Pulmonary artery endothelial cell (primary cell): ENCODE measurements around the gene ABCD1. TPM values are rescaled to one million over a fixed set of nuclear protein-coding genes. Genes with fewer than 3 reads are reported as not detected.

Experiments used
- DNase-seq: peaks from one replicate; pipeline ENCODE4 v3.0.0-alpha.2; 2011; ENCODE audit warnings: low read depth, low spot score
- total RNA-seq: library from RNA; depleted of rRNA; stranded (reverse); fragments of >200 nt; gene quantifications from 2 replicates; pipeline ENCODE4 v1.2.3, GENCODE V29; 2014

Gene ABCD1
- total RNA-seq, 1 donor from 2014 or later = 9.6 TPM

DNA sequence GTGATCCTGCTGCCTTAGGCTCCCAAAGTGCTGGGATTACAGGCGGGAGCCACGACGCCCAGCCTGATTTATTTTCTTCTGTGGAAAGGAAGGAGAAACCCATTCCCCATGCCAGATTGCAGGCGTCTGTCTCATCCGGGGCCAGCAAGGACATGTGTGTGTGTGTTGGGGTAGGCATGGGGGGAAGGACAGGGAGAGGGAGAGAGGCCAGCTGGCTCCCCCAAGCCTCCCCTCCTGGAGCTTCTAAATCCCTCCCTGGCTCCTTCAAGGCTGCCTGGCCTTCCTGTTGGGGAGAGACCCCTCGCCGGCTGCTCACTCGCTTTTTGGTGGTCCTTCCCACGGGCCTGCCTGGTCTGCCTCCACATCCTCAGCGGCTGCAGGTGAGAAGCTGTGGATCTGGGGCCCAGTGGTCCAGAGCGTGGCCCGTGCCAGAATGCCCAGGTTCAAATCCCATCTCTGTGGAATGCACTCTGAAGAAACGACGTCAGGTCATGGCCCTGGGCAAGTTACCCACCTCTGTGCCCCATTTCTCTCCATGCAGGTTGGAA, 38.0 kb downstream of the ABCD1 start:
- no peak for DNase-seq

DNA sequence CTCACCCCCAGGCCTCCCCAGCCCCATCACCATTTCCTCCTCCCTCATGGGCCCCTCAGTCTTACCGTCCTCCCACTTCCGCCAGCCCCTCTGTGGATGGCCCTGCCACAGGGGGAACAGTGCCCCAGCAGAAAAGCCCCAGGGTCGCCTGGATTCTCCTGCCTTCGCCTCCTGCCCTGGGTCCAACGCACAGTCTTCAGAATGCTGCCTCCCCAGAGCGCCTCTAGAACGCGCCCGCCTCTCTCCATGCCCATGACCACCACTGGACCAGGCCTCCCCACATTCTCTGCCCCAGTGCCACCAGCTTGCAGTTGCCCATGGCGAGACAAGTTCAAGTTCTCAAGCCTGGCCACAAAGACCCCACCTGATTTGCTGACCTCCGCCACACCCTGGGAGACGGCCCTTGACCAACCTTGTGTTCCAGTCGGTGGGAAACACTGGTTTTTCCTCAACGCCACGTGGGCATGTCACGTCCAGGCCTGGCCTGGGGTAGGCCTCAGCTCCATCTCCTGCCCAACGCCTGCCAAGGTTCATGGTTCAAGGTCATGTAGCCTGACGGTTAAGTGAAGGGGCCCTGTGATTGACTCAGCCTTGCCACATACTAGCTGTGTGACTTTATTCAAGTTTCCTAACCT, 38.8 kb downstream of the ABCD1 start:
- no peak for DNase-seq

DNA sequence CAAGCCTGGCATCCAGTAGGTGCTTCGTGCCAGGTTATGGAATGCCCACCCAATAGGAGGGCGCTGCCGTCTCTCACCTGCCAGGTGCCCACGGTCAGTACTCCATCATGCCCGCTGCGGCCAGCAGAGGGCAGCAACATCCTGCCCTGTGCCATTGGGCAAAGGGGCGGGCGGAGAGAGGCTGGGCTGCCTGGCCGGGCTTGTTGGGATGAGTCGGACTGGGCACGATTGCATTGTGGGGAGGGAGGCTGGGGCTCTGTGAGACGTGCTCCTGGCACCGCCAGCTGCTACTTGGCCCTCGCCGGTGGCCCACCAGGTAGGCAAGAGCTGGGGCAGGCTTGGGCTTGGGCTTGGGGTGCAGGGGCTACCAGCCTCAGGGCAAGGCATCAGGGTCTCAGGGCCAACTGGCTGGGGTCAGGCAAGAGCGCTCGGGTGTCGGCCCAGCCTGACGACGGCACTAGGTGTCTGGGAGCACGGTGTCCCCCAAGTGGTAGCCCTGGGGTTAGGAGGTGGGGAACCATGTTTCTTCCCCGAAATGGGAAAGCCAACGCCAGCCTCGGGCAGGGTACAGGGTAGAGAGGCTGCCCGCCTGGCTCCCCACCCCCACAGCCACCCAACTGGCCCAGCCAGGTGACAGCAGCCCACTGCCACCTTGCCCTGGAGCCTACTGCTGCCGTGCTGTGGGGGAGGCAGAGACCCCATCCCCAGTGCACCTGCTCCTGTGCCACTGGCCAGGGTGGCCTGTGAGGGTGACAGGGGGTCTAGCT, 39.5 kb downstream of the ABCD1 start, which contains the start of gene PLXNB3:
PLXNB3 (plus strand) TSS at position 261 of the 767 bp plus-strand sequence. CDS start 1,287 bp downstream, outside the sequence.
- DNase-seq = peak; percentile 13

GRCh38 chrX:153764786-153765137, 40.1 kb downstream of the ABCD1 start:
- no peak for DNase-seq

DNA sequence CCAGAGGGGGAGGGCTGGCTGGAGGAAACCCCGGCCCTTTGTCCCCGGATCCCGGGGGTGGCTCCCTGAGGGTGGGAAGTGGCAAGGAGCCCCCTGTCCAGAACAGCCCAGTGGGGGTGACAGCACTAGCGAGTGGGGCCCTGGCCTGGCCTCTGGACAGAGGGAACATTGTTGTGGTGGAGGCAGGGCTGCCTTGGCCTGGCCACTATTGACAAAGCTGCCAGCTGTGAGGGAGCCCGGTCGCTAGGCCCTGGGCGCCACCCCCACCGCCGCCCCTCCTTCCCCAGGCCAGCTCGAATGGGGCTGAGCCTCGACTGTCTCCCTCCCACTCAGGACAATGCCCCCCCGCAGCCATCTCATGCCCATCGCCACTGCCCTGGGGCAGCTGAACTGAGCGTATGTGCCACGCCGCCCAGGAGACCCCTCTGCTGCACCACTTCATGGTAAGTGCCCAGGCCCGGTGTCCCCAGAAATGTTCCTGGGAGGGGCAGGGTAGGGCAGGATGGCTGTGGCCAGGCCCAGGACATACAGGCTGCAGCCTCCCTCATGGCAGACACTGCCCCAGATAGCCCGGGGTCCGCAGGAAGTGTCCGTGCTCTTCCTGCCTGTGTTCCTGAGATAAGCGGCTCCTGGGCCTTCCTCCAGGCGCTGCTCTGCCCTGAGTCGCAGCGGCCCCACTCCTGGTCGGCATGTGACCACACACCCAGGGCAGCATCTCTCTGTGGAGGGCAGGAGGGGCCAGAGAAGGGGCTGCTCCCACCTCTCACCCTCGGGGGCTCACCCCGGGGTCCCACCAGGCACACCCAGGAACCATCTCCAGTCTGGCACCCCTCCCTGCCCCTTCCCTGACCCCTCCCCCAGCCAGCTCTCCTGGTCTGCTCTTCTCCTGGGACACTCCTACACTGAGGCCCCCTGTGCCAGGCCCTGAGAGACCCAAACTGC, 40.8 kb downstream of the ABCD1 start:
- DNase-seq = no peak

DNA sequence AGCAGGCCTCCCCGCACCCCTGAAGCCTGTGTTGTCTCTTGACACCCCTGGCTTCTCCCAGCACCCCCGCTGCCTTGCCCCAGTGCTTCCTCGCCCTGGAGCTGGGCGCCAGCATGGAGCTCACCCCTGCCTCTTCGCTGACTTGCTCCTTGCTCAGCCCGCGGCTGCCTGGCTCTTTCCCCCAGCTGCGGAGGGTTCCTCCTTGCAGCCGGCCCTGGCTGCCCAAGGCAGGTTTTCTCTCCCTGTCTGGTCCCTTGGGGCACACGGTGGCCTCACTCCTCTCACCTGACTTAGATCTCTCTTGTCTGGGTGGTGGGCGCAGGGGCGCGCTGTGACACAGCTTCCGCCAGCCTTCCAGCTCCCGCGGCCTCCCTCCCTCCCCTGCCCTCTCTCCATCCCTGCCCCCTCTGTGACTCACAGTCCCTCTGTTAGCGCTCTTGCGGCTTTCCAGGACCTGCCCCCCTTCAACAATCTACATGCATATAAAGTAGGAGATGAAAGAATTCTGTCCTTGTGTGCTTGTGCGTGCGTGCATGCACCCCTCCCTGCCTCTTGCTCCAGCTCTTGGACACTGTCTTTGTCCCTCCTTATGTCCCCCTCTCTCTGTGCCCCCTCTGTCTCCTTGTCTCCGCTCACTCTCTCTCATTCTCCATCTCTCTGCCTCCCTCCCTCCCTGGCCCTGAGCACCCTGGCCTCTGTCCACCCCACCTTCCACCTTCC, 41.6 kb downstream of the ABCD1 start:
- peak; percentile 13 for DNase-seq

DNA sequence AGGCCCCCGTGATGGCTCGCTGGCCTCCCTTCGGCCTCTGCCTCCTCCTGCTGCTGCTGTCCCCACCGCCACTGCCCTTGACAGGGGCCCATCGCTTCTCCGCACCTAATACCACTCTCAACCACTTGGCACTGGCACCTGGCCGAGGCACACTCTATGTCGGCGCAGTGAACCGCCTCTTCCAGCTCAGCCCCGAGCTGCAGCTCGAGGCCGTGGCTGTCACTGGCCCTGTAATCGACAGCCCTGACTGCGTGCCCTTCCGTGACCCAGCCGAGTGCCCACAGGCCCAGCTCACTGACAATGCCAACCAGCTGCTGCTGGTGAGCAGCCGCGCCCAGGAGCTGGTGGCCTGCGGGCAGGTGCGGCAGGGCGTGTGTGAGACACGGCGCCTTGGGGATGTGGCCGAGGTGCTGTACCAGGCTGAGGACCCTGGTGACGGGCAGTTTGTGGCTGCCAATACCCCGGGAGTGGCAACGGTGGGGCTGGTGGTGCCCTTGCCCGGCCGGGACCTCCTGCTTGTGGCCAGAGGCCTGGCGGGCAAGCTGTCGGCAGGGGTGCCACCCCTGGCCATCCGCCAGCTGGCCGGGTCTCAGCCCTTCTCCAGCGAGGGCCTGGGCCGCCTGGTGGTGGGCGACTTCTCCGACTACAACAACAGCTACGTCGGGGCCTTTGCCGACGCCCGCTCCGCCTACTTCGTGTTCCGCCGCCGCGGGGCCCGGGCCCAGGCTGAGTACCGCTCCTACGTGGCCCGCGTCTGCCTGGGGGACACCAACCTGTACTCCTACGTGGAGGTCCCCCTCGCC, 42.4 kb downstream of the ABCD1 start:
- DNase-seq = no peak

GRCh38 chrX:153767674-153768055, 43.0 kb downstream of the ABCD1 start:
- DNase-seq = no peak

DNA sequence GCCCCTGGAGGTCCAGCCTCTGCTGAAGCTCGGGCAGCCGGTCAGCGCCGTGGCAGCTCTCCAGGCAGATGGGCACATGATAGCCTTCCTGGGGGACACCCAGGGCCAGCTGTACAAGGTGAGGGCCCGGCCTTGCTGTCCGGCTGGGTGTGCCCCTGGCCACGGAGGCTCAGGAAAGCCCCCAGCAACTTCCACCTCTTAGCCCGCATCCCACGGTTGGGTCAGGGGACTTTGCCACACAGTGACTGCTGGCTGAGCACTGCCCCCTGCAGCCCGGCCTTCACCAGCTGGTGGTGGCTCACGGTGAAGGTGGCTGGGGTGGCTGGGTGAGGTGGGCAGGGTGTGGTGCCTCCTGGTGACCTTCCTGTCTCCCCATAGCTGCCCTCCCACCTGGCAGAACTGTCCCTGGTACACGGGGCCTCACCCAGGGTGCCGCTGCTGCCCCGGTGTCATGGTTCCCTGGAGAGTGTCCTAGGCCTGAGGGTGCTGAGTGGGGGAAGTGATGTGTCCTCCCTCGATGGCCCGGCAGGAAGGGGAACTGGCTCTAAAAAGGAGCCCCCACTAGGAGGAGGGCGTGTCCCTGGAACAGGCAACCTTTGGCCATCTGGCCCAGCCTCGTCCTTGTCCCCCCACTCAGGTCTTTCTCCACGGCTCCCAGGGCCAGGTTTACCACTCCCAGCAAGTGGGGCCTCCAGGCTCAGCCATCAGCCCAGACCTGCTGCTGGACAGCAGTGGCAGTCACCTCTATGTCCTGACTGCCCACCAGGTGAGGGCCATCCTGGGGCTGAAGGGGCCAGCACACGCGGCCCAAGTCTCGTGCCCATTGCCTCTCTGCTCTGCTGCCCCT, 43.9 kb downstream of the ABCD1 start:
- DNase-seq = no peak

DNA sequence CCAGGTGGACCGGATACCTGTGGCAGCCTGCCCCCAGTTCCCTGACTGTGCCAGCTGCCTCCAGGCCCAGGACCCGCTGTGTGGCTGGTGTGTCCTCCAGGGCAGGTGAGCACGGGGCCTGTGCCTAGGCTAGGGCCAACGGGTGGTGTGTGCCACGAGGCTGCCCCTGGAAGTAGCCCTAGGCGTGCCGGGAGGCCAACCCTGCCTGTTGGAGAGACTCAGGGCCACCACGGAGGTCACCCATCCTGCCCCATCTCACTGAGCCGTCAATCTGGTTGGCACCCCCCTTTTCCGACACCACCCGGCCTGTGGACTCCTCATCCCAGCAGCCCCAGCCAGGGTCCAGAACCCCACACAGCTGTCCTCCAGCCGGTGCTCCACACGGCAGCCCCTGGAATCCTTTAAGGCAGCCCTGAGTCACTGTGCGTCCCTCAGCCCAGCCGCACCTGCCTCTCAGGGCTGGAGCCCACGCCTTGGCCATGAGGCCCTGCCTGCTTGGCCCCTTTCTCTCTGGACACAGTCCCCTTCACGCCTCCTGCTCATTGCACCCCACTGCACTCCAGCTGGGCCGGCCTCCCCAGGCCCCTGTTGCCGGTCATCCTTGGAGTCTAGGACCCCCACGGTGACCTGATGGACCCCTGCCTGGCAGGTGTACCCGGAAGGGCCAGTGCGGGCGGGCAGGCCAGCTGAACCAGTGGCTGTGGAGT, 44.7 kb downstream of the ABCD1 start:
- DNase-seq = no peak

GRCh38 chrX:153769865-153770600, 45.4 kb downstream of the ABCD1 start:
- DNase-seq = no peak

DNA sequence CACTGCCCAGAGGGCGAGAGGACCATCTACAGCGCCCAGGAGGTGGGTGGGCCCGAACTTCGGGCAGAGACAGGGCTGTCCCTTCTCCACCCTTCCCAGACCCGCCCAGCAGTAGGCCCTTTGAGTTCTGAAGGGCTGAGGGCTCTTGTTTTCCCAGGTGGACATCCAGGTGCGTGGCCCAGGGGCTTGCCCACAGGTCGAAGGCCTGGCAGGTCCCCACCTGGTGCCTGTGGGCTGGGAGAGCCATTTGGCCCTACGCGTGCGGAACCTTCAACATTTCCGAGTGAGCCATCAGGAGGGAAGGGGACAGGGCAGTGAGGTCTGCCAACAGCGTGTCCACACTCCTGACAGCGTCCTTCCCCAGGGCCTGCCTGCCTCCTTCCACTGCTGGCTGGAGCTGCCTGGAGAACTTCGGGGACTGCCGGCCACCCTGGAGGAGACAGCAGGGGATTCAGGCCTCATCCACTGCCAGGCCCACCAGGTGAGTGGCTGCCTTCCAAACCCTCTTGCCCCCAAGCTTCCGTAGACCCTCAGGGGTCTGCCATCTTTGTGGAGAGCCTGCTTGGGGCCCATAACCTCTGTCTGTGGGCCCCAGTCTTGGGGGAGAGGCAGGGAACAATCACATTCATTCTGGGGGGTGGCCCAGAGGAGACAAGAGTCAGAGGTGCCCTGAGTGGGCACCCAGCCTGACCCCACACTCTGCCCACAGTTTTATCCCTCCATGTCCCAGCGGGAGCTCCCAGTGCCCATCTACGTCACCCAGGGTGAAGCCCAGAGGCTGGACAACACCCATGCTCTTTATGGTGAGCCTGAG, 46.2 kb downstream of the ABCD1 start:
- DNase-seq = no peak

GRCh38 chrX:153771415-153772315, 47.0 kb downstream of the ABCD1 start:
- DNase-seq = no peak

DNA sequence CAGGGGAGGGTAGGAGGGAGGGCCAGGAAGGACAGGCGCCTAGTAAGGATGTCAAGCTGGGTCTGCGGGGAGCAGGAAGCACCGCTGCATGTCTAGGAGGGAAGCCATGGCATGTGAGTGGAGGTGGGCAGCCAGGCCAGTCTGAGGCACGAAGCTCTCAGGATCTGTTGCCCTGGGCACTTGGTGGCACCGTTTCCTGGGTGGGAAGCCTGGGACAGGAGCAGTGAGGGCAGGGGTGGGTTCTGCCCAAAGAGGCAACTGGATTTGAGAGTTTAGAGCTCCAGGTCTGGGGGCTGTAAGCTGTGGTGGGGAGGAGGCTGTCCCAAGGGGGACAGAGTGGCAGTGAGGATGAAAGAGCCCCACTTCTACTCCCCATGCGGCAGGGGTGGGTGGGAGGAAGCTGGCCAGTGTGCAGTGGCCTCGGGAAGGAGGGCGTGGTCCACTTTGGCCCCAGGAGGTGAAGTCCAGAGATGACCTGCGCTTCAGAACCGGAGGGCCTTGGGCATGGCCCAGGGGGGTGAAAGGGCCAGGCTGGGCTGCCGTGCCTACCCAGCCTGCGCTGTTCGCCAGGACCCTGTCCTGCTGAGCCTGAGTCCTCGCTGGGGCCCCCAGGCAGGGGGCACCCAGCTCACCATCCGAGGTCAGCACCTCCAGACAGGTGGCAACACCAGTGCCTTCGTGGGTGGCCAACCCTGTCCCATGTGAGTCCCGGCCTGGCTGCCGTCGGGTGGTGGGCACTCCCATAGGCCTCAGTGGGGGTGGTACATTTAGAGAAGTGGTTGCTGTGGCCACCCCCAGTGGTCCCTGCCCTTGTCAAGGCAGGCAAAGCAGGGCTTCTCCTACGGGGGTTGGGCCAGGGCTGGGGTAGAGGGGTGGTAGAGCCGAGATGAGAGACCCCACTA, 47.9 kb downstream of the ABCD1 start:
- DNase-seq = no peak

GRCh38 chrX:153773218-153773611, 48.6 kb downstream of the ABCD1 start:
- DNase-seq = no peak
